Measurements from ENCODE around the gene COMMD3.
A peak's percentile ranks its signal among the peaks of the same experiment; 100 is the strongest.

The COMMD3 gene

GRCh38 chr10:22324893-22325271 is 8.7 kb downstream of the COMMD3 start:
- TF ChIP-seq CTCF (IDR thresholded peaks at IDR 0.05; ENCODE audit: extremely low read depth, missing control alignments), result no peak
- DNase-seq (ENCODE audit: low spot score), result peak; percentile 11

- TF ChIP-seq CTCF (IDR thresholded peaks at IDR 0.05; ENCODE audit: extremely low read depth, missing control alignments), result no peak
- peak; percentile 90 for DNase-seq (ENCODE audit: low spot score)
Observed at GRCh38 chr10:22325272-22326144, 9.3 kb downstream of the COMMD3 start.

GRCh38 chr10:22326145-22326702 is 10.0 kb downstream of the COMMD3 start:
- no peak for TF ChIP-seq CTCF (IDR thresholded peaks at IDR 0.05; ENCODE audit: extremely low read depth, missing control alignments)
- DNase-seq (ENCODE audit: low spot score), result peak; percentile 15

- TF ChIP-seq CTCF (IDR thresholded peaks at IDR 0.05; ENCODE audit: extremely low read depth, missing control alignments), result no peak
- DNase-seq (ENCODE audit: low spot score), result no peak
Observed at GRCh38 chr10:22329150-22329549, 13.0 kb downstream of the COMMD3 start.

GRCh38 chr10:22332116-22332692 is 16.0 kb downstream of the COMMD3 start:
- no peak for TF ChIP-seq CTCF (IDR thresholded peaks at IDR 0.05; ENCODE audit: extremely low read depth, missing control alignments)
- no peak for DNase-seq (ENCODE audit: low spot score)

GRCh38 chr10:22333167-22333974 is 17.2 kb downstream of the COMMD3 start:
- no peak for TF ChIP-seq CTCF (IDR thresholded peaks at IDR 0.05; ENCODE audit: extremely low read depth, missing control alignments)
- DNase-seq (ENCODE audit: low spot score), result peak; percentile 45
